ENCODE data around the gene CCR5.

The CCR5 gene

GRCh38 chr3:46359733-46360493, 10.8 kb upstream of the CCR5 start:
- no peak for DNase-seq

DNA sequence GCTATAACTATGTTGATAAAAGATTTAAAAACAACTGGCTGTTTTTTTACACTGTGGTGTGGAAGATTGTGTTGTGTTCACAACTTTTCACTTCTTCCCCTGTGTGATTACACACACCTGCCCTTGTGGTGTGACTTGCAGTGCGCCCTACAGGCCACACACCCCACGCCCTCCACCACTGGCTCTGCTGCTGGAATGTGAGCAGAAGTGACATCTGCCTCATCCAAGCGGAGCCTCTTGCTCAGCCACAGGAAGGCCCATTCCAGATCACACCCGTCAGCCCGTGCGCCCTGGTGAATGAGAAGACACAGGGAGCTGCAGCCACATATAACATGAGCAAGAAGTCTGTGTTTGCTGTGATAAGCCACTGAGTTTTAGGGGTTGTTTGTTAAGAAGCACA, 9.8 kb upstream of the CCR5 start:
- DNase-seq = no peak

DNA sequence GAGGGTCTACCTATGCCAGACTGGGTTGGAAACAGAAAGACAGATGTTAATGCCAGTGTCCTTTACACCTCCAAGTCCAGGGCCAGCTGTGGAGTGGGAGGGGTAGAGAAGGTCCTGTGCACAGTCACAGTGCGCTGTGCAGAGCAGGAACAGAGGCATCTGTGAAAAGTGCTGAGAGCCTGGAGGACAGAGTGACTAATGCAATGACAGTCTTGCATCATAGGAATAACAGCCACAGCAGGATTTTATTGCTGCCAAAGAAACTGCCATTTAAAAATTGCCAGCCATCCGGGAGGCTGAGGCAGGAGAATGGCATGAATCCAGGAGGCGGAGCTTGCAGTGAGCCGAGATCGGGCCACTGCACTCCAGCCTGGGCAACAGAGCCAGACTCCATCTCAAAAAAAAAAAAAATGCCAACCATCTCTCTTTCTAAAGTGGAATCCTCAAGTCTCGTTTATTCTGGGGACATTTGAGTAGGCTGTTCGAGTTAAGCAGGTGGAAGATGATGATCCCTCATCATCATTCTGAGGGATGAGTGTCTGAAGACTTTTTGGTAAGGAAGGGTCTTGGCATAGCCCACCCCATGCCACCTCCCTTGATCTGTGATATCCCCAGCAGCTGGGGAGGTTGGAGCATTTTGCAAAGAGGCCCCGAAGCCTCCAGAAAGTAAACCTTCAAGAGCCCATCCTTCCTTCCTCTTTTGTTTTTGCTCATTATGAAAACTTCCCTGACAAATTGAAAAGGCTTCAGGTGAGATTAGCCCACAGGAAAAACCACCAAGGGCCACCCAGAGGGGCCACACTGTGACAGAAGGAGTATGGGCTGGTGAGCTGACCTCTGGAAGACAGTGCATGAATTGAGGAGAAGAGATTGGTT, 9.1 kb upstream of the CCR5 start:
- no peak for DNase-seq

DNA sequence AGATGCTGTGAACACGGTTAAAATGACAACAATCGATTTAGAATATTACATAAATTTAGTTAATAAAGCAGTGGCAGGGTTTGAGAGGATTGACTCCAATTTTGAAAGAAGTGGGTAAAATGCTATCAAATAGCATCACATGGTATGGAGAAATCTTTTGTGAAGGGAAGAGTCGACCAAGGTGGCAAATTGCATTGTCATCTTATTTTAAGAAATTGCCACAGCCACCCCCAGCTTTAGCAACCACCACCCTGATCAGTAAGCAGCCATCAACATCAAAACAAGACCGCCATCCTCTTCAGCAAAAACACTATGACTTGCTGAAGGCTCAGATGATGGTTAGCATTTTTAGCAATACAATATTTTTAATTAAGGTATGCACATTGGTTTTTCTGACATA, 5.7 kb upstream of the CCR5 start:
- DNase-seq = no peak

DNA sequence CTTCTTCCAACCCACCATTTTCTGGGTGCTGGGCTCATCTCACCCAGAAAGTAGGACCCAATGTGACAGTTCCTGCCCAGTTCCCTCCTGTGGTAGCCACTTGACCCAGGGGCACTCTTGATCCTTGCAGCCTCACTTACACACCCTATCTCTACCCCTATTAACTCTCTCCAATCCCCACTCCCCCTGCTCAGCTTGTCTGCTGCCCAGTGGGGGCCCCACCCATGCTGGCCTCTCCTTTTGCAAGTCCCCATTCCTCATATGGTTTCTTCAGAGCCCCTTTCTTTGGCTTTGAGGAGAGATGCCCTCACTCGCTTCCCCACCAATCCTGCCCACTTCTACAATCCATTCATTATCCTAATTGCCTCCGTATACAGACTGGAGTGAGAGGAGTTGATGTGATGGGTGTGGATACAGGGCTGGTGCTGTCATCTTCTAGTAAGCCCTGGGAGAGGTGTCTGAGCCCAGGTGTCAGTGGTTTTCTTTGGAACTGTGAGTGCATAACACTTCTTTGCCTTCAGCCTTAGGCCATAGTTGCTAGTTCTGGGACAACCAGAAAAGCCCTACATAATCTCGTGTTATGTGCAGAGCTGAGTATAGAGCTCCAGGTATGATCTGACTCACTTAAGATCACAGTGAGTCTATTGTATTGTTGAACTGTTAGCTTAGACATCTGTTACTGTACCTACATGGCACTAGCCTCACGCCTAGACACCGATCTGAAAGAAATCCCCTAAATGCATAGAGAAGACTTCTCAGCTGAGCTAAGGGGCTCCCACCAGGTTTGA, 4.8 kb upstream of the CCR5 start:
- DNase-seq = no peak

- DNase-seq = no peak
Measured at GRCh38 chr3:46367811-46368210, 2.9 kb upstream of the CCR5 start.

DNA sequence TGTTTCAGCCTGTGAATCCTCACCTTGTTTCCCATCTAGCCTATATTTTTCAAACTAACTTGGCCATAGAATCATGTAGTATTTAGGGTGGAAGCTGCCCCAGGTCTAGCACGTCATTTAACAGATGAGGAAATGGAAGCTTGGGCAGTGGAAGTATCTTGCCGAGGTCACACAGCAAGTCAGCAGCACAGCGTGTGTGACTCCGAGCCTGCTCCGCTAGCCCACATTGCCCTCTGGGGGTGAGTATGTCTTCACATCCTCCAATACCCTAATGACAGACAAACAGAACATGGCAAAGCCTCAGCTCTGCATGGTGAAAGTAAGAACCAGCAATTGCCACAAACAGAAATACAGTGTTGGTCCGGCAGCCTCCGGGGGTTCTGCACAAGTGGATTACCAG, 2.2 kb upstream of the CCR5 start:
- DNase-seq = no peak

- no peak for DNase-seq
Measured at GRCh38 chr3:46369151-46369550, 1.6 kb upstream of the CCR5 start.

DNA sequence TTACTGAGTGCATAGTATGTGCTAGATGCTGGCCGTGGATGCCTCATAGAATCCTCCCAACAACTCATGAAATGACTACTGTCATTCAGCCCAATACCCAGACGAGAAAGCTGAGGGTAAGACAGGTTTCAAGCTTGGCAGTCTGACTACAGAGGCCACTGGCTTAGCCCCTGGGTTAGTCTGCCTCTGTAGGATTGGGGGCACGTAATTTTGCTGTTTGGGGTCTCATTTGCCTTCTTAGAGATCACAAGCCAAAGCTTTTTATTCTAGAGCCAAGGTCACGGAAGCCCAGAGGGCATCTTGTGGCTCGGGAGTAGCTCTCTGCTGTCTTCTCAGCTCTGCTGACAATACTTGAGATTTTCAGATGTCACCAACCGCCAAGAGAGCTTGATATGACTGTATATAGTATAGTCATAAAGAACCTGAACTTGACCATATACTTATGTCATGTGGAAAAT, 1.0 kb upstream of the CCR5 start:
- no peak for DNase-seq

DNA sequence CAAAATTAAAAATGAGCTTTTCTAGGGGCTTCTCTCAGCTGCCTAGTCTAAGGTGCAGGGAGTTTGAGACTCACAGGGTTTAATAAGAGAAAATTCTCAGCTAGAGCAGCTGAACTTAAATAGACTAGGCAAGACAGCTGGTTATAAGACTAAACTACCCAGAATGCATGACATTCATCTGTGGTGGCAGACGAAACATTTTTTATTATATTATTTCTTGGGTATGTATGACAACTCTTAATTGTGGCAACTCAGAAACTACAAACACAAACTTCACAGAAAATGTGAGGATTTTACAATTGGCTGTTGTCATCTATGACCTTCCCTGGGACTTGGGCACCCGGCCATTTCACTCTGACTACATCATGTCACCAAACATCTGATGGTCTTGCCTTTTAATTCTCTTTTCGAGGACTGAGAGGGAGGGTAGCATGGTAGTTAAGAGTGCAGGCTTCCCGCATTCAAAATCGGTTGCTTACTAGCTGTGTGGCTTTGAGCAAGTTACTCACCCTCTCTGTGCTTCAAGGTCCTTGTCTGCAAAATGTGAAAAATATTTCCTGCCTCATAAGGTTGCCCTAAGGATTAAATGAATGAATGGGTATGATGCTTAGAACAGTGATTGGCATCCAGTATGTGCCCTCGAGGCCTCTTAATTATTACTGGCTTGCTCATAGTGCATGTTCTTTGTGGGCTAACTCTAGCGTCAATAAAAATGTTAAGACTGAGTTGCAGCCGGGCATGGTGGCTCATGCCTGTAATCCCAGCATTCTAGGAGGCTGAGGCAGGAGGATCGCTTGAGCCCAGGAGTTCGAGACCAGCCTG, 984 bp downstream of the CCR5 start:
- DNase-seq = no peak

- no peak for DNase-seq
Measured at GRCh38 chr3:46372492-46373359, 2.0 kb downstream of the CCR5 start.

DNA sequence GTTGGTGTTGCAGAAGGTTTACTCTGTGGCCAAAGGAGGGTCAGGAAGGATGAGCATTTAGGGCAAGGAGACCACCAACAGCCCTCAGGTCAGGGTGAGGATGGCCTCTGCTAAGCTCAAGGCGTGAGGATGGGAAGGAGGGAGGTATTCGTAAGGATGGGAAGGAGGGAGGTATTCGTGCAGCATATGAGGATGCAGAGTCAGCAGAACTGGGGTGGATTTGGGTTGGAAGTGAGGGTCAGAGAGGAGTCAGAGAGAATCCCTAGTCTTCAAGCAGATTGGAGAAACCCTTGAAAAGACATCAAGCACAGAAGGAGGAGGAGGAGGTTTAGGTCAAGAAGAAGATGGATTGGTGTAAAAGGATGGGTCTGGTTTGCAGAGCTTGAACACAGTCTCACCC, 4.0 kb downstream of the CCR5 start:
- no peak for DNase-seq

DNA sequence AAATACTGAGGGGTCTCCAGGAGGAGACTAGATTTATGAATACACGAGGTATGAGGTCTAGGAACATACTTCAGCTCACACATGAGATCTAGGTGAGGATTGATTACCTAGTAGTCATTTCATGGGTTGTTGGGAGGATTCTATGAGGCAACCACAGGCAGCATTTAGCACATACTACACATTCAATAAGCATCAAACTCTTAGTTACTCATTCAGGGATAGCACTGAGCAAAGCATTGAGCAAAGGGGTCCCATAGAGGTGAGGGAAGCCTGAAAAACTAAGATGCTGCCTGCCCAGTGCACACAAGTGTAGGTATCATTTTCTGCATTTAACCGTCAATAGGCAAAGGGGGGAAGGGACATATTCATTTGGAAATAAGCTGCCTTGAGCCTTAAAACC, 4.5 kb downstream of the CCR5 start:
- DNase-seq = no peak

GRCh38 chr3:46375814-46376213, 5.1 kb downstream of the CCR5 start:
- no peak for DNase-seq

DNA sequence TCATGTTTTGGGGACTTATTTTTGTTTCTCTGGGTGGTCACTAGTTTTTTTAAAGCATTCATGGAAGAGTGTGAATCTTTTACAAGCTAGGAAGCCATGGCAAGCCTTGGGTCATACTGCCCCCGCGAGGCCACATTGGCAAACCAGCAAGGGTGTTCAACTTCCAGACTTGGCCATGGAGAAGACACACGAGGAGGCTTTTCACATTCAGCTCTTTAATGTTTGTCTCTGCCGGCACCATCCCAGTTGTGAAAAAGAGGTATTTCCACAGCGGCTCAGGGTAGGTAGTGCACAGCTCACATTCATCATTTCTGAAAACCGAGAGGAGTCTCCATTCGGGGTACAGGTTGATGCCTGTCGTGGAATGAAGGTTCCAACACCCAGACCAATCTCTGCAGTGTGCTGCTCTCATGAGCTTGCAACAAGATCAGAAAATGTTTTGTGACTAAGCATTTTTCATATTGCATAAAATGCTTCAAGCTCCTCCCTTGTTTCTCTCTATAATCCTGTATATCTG, 7.7 kb downstream of the CCR5 start:
- DNase-seq = no peak

DNA sequence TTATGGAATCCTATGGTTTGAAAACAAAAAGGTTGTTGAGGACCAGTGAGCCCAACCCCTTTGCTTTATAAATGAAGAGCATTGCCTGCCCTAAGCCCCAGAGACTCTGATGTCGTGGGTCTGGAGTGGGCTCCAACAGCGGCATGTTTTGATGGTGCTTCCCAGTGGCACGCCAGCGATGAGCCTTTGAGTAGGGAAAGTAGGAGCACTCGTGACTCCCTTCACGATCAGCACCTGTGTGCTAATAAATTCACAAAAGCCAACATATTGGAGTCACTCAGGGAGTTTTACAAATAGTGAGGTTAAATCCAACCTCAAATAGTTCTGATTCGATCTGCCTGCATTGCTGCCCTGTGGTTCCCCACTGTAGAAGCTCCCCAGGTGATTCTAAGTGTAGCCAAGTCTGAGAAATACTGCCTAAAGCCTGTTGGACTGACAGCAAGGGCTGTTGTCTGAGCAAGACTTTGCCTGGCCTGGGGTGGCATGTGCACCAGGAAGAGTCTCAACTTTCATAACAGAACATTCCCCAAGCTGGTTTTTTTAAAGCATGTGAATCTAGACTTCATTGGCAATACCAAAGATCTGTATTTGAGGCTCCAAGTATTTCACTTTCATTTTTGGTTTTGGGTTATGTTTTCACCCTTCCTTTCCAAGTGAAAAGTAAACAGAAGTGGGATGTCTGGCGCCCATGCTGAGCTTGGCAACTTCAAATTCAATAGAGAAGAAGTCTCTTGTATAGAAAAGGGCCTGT, 9.9 kb downstream of the CCR5 start:
- no peak for DNase-seq

GRCh38 chr3:46381625-46382024, 10.9 kb downstream of the CCR5 start:
- DNase-seq = no peak

- no peak for DNase-seq
Measured at GRCh38 chr3:46383211-46383950, 12.6 kb downstream of the CCR5 start.

DNA sequence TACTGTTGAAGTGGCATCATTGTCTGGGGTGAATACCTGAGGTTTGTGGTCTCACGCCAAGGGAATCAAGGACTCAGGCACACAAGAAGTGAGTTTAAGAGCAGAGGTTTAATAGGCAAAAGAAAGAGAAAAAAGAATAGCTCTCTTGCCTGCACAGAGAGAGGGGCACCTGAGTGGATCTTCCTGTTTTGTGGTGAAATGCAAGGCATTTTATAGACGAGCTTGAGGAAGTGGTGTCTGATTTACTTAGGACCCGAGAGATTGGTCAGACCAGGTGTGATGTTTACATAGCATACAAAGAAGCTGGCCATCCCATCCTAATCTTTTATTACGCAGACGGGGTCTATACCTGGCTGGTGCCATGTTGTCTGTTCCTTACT, 13.2 kb downstream of the CCR5 start:
- no peak for DNase-seq

- no peak for DNase-seq
Measured at GRCh38 chr3:46386205-46386604, 15.5 kb downstream of the CCR5 start.
